ENCODE data around the gene APBA2. TPM values are rescaled to one million over a fixed set of nuclear protein-coding genes. Genes with fewer than 3 reads are reported as not detected.
A peak's percentile ranks its signal among the peaks of the same experiment; 100 is the strongest.

The APBA2 gene
- total RNA-seq, 1 donor: 4.7 TPM

DNA sequence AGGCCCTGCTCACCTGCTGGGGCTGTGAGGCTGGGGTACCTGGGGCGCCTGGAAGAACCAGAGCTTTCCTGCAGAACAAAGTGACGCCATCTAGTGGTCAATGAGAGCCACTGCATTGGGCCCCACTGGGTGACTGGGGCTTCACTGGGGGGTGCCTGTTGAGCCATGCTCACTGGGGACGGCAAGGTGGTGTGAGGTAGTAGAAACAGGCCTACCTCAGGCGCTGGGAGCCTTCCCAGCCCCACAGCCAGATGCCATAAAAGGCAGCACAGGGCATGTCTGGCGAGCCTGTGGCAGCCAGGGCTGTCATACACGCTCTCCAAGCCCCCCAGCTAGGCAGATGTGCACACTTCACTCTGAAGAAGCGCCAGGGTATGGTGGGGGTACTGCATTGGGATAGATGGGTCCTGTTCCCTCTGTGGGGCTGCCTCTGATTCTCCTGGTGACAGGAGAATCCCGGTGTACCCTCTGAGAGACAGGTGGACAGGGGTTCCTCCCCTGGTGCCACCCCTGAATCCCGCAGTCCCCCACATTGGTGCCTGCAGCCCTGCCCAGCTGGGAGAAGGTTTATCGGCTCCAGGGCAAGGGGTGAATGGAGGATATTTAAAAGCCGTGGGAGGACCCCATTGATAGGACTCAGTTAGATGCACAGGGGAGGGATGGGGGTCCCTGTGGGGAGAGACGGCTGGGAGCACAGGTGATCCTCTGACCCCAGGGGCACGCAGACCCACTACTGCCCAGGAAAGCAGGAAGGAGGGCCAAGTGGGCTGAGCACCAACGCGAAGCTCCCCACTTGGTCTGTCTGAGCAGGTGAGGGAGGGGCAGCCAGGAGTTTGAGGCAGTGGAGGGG, 205.1 kb downstream of the APBA2 start:
- TF ChIP-seq, protein P1, sequence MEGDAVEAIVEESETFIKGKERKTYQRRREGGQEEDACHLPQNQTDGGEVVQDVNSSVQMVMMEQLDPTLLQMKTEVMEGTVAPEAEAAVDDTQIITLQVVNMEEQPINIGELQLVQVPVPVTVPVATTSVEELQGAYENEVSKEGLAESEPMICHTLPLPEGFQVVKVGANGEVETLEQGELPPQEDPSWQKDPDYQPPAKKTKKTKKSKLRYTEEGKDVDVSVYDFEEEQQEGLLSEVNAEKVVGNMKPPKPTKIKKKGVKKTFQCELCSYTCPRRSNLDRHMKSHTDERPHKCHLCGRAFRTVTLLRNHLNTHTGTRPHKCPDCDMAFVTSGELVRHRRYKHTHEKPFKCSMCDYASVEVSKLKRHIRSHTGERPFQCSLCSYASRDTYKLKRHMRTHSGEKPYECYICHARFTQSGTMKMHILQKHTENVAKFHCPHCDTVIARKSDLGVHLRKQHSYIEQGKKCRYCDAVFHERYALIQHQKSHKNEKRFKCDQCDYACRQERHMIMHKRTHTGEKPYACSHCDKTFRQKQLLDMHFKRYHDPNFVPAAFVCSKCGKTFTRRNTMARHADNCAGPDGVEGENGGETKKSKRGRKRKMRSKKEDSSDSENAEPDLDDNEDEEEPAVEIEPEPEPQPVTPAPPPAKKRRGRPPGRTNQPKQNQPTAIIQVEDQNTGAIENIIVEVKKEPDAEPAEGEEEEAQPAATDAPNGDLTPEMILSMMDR (IDR thresholded peaks at IDR 0.05; ENCODE audit: insufficient read depth, low read depth, low read length): peak; percentile 80
- DNase-seq (ENCODE audit: low read depth): peak; percentile 16
- H3K4me3 ChIP-seq (ENCODE audit: low read depth, low read length): no peak overlapping the region

DNA sequence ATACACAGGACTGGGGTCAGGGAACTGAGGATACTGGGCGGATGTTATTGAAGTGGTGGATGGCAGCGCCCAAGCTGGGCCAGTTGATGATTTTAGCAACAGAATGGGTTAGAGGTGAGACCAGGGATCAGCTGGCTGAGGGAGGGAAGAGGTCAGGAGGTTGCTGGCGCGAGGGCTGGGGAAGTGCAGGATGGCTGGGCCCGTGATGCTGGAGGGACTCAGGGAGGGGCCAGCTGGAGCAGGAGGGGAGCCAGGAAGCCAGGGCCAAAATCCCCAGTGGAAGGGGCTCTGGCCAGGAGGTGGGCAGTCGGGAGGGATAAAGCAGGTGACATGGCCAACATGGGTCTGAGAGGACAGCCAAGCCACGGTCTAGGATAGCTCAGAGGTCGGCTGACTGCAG, 205.9 kb downstream of the APBA2 start:
- TF ChIP-seq, protein P1 (IDR thresholded peaks at IDR 0.05; ENCODE audit: insufficient read depth, low read depth, low read length): no peak
- no peak for DNase-seq (ENCODE audit: low read depth)
- H3K4me3 ChIP-seq (ENCODE audit: low read depth, low read length): no peak overlapping the region

DNA sequence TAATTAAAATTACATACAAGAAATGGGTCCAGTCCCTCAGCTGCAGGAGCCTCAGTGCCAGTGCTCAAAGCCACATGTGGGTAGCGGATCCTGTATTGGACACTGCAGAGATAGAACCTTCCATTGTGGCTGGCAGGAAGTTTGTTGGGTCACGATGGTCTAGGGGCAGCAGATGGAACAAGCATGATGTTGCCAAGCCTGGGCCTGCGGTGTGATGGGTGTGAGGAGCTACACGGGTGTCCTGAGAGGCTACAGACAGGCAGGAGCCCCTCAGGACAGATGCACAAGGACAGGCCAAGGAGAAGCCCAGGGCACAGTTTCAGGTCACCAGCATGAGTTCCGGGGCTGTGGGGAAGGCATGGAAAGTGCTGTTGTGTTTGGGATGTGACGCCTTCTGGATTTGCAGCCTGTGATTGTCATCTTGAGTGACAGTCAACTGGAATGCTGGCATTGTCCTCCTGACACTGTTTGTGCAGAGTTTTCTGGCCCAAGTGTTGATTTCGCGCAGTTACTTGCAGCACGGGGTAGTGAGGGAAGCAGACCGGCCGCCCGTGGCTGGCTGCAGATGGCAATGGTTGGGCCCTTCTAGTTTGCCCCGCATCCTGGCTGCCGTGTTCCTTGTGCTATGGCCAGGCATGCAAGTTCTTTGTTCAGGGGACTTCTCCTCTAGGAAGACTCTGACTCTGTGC, 206.7 kb downstream of the APBA2 start:
- no peak overlapping the region for H3K4me3 ChIP-seq (ENCODE audit: low read depth, low read length)
- DNase-seq (ENCODE audit: low read depth): no peak
- TF ChIP-seq, protein P1 (IDR thresholded peaks at IDR 0.05; ENCODE audit: insufficient read depth, low read depth, low read length): no peak

- no peak overlapping the region for H3K4me3 ChIP-seq (ENCODE audit: low read depth, low read length)
- no peak for DNase-seq (ENCODE audit: low read depth)
- TF ChIP-seq, protein P1 (IDR thresholded peaks at IDR 0.05; ENCODE audit: insufficient read depth, low read depth, low read length): no peak
Observed at GRCh38 chr15:29093065-29093435, 207.3 kb downstream of the APBA2 start.

DNA sequence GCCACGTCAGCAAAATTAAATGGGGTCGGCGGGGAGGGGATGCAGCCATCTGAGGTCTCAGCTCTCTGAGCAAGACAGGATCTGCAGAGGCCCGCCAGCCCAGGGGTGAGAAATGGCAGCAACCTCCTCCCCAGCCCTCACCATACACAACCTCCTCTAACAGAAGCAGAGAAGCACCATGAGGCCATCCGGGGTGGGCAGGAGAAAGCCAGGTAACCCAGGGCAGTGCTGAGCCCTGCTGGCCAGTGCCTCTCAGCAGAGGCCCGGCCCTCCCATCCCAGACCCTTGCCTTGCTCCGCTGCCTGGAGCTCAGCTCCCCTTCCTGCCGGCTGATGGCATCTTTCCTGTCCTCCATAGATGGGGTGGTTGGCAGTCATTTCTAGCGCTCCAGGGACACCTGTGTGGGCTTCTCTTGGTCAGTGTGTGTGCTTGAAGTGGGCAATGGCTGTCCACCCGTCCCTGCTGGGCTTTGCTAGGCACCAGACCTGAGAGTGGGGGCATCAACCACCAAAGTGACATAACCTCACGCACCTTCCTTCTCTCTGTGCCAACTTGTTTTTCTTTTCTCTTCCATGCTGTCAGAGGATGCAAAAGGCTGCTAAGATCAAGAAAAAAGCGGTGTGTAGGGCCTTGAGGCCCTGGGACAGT, 208.0 kb downstream of the APBA2 start:
- H3K4me3 ChIP-seq (ENCODE audit: low read depth, low read length): no peak overlapping the region
- TF ChIP-seq, protein P1 (IDR thresholded peaks at IDR 0.05; ENCODE audit: insufficient read depth, low read depth, low read length): no peak
- DNase-seq (ENCODE audit: low read depth): no peak

DNA sequence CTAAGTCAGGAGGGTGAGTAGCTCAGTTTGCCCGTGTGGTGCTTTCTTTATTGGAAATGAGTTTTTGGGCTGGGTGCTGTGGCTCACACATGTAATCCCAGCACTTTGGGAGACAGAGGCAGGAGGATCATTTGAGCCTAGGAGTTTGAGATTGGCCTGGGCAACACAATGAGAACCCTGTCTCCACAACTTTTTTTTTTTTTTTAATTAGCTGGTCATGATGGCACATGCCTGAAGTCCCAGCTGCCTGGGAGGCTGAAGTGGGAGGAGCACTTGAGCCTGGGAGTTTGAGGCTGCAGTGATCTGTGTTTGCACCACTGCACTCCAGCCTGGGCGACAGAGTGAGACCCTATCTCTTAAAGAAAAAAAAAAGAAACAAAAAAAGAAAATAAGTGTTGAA, 208.9 kb downstream of the APBA2 start:
- no peak overlapping the region for H3K4me3 ChIP-seq (ENCODE audit: low read depth, low read length)
- DNase-seq (ENCODE audit: low read depth): no peak
- TF ChIP-seq, protein P1 (IDR thresholded peaks at IDR 0.05; ENCODE audit: insufficient read depth, low read depth, low read length): no peak
